Measurements from ENCODE around the gene IGFLR1. TPM values are rescaled to one million over a fixed set of nuclear protein-coding genes. Genes with fewer than 3 reads are reported as not detected.

Gene IGFLR1
- polyA plus RNA-seq, 3 donors, result 80.5 to 144 (median 119) TPM

DNA sequence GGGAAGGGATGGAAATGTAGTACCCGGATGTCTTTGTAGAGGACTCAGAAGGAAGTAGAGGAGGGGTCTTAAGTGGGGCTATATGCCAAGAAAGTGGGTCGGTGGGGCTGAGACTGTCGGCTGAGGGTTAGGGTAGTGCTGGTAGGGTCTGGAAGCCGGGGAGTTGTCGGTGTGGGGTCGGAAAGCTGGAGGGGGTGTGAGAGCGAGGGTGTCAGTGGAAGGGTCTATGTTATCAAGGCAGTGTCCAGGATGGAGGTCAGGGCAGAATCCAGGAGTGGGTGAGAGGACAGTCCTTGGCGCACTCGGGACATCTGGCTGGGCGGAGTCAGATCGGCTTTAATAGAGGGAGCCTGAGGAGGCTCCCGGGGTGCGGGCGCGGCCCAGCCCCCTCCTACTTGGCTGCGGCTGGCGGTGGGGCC, 12.9 kb upstream of the IGFLR1 start:
- Histone ChIP-seq H2AFZ (ENCODE audit: insufficient read depth, low read depth, low read length, poor library complexity, severe bottlenecking) (no peak overlapping the region), H3K79me2 (ENCODE audit: insufficient read depth, low read length) (peaks cover 12% of the 10 kb centered on the region), H3K4me3 (replicated peaks in 1 of 3; ENCODE audit: low read depth in 2 of 3, low read length in 3 of 3) (peak overlapping the region in 1 of 3 experiments; percentile 100), H3K4me2 (replicated peaks; ENCODE audit: extremely low read depth, low read length, poor library complexity, severe bottlenecking) (peak overlapping the region; percentile 93), H3K9ac (ENCODE audit: insufficient read depth, low read length, poor library complexity, severe bottlenecking) (no peak overlapping the region), H3K4me1 (ENCODE audit: control insufficient read depth in 1 of 2, insufficient read depth in 2 of 2, low read length in 2 of 2) (peaks cover 29 to 41% of the 10 kb centered on the region in 2 donors), H3K9me3 (replicated peaks in 1 of 2; ENCODE audit: control insufficient read depth in 1 of 2, insufficient read depth in 1 of 2, low read length in 2 of 2) (no peaks in the 10 kb centered on the region), H4K20me1 (ENCODE audit: insufficient read depth, low read length) (peaks cover 12% of the 10 kb centered on the region), H3K36me3 (replicated peaks in 1 of 2; ENCODE audit: control insufficient read depth in 1 of 2, insufficient read depth in 2 of 2, low read length in 2 of 2) (peaks cover 26 to 30% of the 10 kb centered on the region in 2 donors), H3K27me3 (ENCODE audit: control insufficient read depth in 2 of 2, insufficient read depth in 2 of 2, low read length in 2 of 2) (peaks cover 9 to 21% of the 10 kb centered on the region in 2 donors), H3K27ac (ENCODE audit: low read depth in 1 of 2, low read length in 2 of 2) (no peak overlapping the region)
- intact Hi-C loops (cut with micrococcal nuclease), result loop anchor here in 1 of 2 donors (5.0 to 10.0 kb wide), 2 partner anchors 257 to 360 kb away; partner anchors contain the start of genes ALKBH6, OVOL3, POLR2I and TBCB
- DNase-seq, result no peak
- Mint-ChIP-seq H3K4me1 (peaks cover 34% of the 10 kb centered on the region), H3K4me3 (peak overlapping the region; percentile 47 to 85), H3K36me3 (peaks cover 34 to 42% of the 10 kb centered on the region in 2 donors), H3K9me3 (peaks cover 0 to 8% (median 3%) of the 10 kb centered on the region in 7 donors), H3K27me3 (ENCODE audit: low read depth in 3 of 3) (peaks cover 18 to 33% (median 25%) of the 10 kb centered on the region in 3 donors), H3K27ac (peak overlapping the region in 1 of 7 donors; percentile 2)
- TF ChIP-seq, protein P1, sequence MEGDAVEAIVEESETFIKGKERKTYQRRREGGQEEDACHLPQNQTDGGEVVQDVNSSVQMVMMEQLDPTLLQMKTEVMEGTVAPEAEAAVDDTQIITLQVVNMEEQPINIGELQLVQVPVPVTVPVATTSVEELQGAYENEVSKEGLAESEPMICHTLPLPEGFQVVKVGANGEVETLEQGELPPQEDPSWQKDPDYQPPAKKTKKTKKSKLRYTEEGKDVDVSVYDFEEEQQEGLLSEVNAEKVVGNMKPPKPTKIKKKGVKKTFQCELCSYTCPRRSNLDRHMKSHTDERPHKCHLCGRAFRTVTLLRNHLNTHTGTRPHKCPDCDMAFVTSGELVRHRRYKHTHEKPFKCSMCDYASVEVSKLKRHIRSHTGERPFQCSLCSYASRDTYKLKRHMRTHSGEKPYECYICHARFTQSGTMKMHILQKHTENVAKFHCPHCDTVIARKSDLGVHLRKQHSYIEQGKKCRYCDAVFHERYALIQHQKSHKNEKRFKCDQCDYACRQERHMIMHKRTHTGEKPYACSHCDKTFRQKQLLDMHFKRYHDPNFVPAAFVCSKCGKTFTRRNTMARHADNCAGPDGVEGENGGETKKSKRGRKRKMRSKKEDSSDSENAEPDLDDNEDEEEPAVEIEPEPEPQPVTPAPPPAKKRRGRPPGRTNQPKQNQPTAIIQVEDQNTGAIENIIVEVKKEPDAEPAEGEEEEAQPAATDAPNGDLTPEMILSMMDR (IDR thresholded peaks at IDR 0.05), result no peak
- 77% methylated on average over 16 of the region's 17 CpGs for WGBS (ENCODE audit: insufficient coverage)

DNA sequence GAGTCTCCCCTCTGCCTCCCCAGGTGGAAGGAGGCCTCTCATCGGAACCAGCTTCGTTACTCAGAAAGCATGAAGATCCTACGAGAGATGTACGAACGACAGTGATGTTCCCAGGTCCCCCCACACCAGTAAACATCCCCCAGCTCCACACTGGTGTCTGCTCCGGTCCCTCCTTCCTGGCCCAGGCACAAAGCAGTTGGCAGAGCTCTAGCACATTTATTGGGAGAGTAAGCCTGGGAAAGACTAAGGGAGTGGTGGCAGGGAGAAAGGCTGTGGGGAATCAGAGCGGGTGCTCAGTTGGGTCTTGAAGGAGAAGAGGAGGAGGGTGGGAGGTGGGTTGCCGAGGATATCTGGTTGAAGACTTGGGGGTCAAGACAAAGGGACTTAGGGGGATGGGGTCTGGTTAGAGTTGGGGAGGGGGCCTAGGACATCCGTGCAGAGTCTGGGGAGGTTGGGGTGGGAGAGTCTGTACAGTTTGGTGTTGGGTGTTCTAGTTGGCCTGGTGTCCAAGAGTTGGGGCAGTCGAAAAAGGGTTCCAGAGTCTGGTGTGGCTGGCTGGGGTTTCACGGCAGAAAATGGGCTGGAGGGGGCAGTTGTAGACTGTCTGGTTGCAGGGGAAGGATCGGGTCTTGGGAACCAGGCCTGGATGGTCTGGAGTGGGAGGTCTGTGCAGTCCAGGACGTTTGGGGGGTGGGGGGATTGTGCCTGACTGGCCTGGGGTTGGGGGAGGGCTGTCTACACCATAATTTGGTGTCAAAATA, 12.3 kb upstream of the IGFLR1 start:
- Mint-ChIP-seq H3K27ac (peak overlapping the region in 3 of 7 donors; percentile 39 to 72 (median 44)), H3K4me1 (peaks cover 37% of the 10 kb centered on the region), H3K9me3 (peaks cover 0 to 8% (median 3%) of the 10 kb centered on the region in 7 donors), H3K36me3 (peaks cover 34 to 39% of the 10 kb centered on the region in 2 donors), H3K27me3 (ENCODE audit: low read depth in 3 of 3) (peaks cover 18 to 32% (median 25%) of the 10 kb centered on the region in 3 donors), H3K4me3 (peak overlapping the region in 1 of 2 donors; percentile 85)
- peaks cover 25 to 30% of the 10 kb centered on the region in 2 donors for H3K36me3 ChIP-seq (replicated peaks in 1 of 2; ENCODE audit: control insufficient read depth in 1 of 2, insufficient read depth in 2 of 2, low read length in 2 of 2)
- peaks cover 9 to 21% of the 10 kb centered on the region in 2 donors for H3K27me3 ChIP-seq (ENCODE audit: control insufficient read depth in 2 of 2, insufficient read depth in 2 of 2, low read length in 2 of 2)
- peaks cover 29 to 45% of the 10 kb centered on the region in 2 donors for H3K4me1 ChIP-seq (ENCODE audit: control insufficient read depth in 1 of 2, insufficient read depth in 2 of 2, low read length in 2 of 2)
- no peak overlapping the region for H3K9ac ChIP-seq (ENCODE audit: insufficient read depth, low read length, poor library complexity, severe bottlenecking)
- 93% methylated on average over 7 of the region's 13 CpGs for WGBS (ENCODE audit: insufficient coverage)
- H4K20me1 ChIP-seq (ENCODE audit: insufficient read depth, low read length), result peaks cover 12% of the 10 kb centered on the region
- H3K27ac ChIP-seq (ENCODE audit: low read depth in 1 of 2, low read length in 2 of 2), result no peak overlapping the region
- intact Hi-C loops (cut with micrococcal nuclease), result loop anchor here in 1 of 2 donors (5.0 to 10.0 kb wide), 2 partner anchors 258 to 360 kb away; partner anchors contain the start of genes ALKBH6, OVOL3, POLR2I and TBCB
- peak overlapping the region in 1 of 3 experiments; percentile 100 for H3K4me3 ChIP-seq (replicated peaks in 1 of 3; ENCODE audit: low read depth in 2 of 3, low read length in 3 of 3)
- no peak overlapping the region for H2AFZ ChIP-seq (ENCODE audit: insufficient read depth, low read depth, low read length, poor library complexity, severe bottlenecking)
- no peak for DNase-seq
- H3K4me2 ChIP-seq (replicated peaks; ENCODE audit: extremely low read depth, low read length, poor library complexity, severe bottlenecking), result no peak overlapping the region
- no peaks in the 10 kb centered on the region for H3K9me3 ChIP-seq (replicated peaks in 1 of 2; ENCODE audit: control insufficient read depth in 1 of 2, insufficient read depth in 1 of 2, low read length in 2 of 2)
- TF ChIP-seq, protein P1 (IDR thresholded peaks at IDR 0.05), result no peak
- peaks cover 12% of the 10 kb centered on the region for H3K79me2 ChIP-seq (ENCODE audit: insufficient read depth, low read length)
